Fibroblast of upper back skin (primary cell): ENCODE results near the gene ELK3.
"Not testable (repeated sequence)": the region's sequence is repeated elsewhere in the genome, so short reads cannot be mapped to it uniquely, and the experiment has no call there.

Experiments used
- DNase-seq: peaks from one replicate; pipeline ENCODE4 v3.0.0-alpha.2; 2013

The ELK3 gene

GRCh38 chr12:96313606-96314005, 119.4 kb downstream of the ELK3 start:
- no peak for DNase-seq

DNA sequence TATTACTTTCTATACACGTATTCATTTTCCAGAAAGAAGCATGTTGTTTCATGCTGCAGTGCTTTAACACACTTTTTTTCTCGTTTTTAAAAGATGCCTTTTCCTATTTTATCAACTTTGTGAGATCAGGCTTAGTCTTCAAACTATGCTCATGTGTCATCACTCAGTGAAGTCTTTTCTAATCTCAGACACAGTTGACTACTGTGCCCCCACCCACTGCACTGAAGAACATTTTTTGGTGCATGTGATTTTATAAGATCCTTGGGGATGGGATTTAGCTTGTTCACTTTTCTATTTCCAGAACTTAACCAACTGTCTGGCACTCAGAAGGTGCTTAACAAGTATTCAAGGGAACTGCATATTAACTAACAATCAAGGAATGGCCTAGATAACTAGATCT, 120.5 kb downstream of the ELK3 start:
- DNase-seq, result no peak

DNA sequence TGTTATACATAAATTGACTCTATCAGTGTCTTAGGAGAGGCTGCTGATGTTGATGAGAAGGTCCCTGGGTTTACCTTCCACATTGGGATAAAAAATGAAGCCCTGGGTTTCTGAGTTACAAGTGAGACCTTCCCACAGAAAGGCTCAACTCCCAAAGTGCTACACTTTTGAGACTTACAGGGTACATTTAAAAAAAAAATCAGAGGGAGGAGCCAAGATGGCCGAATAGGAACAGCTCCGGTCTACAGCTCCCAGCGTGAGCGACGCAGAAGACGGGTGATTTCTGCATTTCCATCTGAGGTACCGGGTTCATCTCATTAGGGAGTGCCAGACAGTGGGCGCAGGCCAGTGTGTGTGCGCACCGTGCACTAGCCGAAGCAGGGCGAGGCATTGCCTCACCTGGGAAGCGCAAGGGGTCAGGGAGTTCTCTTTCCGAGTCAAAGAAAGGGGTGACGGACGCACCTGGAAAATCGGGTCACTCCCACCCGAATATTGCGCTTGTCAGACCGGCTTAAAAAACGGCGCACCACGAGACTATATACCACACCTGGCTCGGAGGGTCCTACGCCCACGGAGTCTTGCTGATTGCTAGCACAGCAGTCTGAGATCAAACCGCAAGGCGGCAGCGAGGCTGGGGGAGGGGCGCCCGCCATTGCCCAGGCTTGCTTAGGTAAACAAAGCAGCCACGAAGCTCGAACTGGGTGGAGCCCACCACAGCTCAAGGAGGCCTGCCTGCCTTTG, 121.7 kb downstream of the ELK3 start:
- not testable (repeated sequence) for DNase-seq

- DNase-seq, result not testable (repeated sequence)
Observed at GRCh38 chr12:96317801-96318200, 123.6 kb downstream of the ELK3 start.
